B cell (primary cell): ENCODE measurements around the gene CENPB. TPM values are rescaled to one million over a fixed set of nuclear protein-coding genes. Genes with fewer than 3 reads are reported as not detected.

Experiments used
- ATAC-seq: fragments of 200-7000 bp; cut with Tn5 transposase; one replicate; pipeline ENCODE4 v1.10.0; 2021; ENCODE audit warnings: low read depth, mild to moderate bottlenecking, moderate number of reproducible peaks, moderate library complexity
- CTCF ChIA-PET: fragments of 350-600 bp; sonication (Branson Sonifier 250); formaldehyde crosslinking; loops from one replicate; lab custom pipeline; 2021; ENCODE audit warnings: antibody characterized with exemption, inconsistent platforms; lab: Charles Lee
- POLR2A ChIA-PET: fragments of 350-600 bp; sonication (Branson Sonifier 250); formaldehyde crosslinking; loops from one replicate; lab custom pipeline; 2021; ENCODE audit warnings: antibody characterized with exemption; lab: Charles Lee
- DNase-seq: peaks from one replicate; pipeline ENCODE4 v3.0.0; 2013
- H2AFZ ChIP-seq: 2 replicates; pipeline ENCODE4 v1.6.1; 2012; ENCODE audit warnings: mild to moderate bottlenecking, low read depth, low read length; ENCODE audit not compliant: insufficient read depth, poor library complexity, severe bottlenecking
- H3K27ac ChIP-seq, 2 donors: 1 replicate in 1 of 2; 2 replicates in 1 of 2; pipeline ENCODE4 v1.5.1; 2012 to 2013; ENCODE audit warnings: low read length in 2 of 2, mild to moderate bottlenecking in 2 of 2, moderate library complexity in 1 of 2
- H3K27me3 ChIP-seq, 4 experiments: fragments of 200-600 bp in 1 of 4; sonication (generic) in 1 of 4; replicated peaks in 1 of 4; 1 replicate in 2 of 4; 2 replicates in 2 of 4; pipeline versions ENCODE4 v1.6.1 to v1.7.0; 2013 to 2016; ENCODE audit warnings: low read length in 3 of 4, mild to moderate bottlenecking in 2 of 4, mixed read lengths in 1 of 4, moderate library complexity in 1 of 4; ENCODE audit not compliant: insufficient read depth in 4 of 4, control insufficient read depth in 3 of 4; ENCODE audit errors: control extremely low read depth in 1 of 4
- H3K36me3 ChIP-seq, 2 experiments: replicated peaks in 1 of 2; 1 replicate in 1 of 2; 2 replicates in 1 of 2; pipeline versions ENCODE4 v1.6.1 to v1.7.1; 2013; ENCODE audit warnings: low read length in 1 of 2; ENCODE audit not compliant: insufficient read depth in 2 of 2, control insufficient read depth in 1 of 2; ENCODE audit errors: control extremely low read depth in 1 of 2, extremely low read depth in 1 of 2
- H3K4me1 ChIP-seq, 2 donors: fragments of 200-600 bp in 1 of 2; sonication (generic) in 1 of 2; 1 replicate in 1 of 2; 2 replicates in 1 of 2; pipeline versions ENCODE4 v1.5.1 to v1.6.1; 2013 to 2017; ENCODE audit warnings: low read length in 2 of 2; ENCODE audit not compliant: control insufficient read depth in 2 of 2, insufficient read depth in 2 of 2
- H3K4me2 ChIP-seq: replicated peaks from 2 replicates; pipeline ENCODE3; 2012; ENCODE audit warnings: mild to moderate bottlenecking, low read depth, low read length; ENCODE audit not compliant: poor library complexity, severe bottlenecking
- H3K4me3 ChIP-seq, 5 experiments: fragments of 200-600 bp in 1 of 5; sonication (generic) in 1 of 5; 1 replicate in 3 of 5; 2 replicates in 2 of 5; pipeline versions ENCODE4 v1.5.1 to v1.7.0; 2011 to 2016; ENCODE audit warnings: low read length in 4 of 5, mild to moderate bottlenecking in 4 of 5, low read depth in 2 of 5, control low read depth in 1 of 5, moderate library complexity in 1 of 5; ENCODE audit not compliant: insufficient read depth in 1 of 5; ENCODE audit errors: control extremely low read depth in 1 of 5, extremely low read depth in 1 of 5
- H3K79me2 ChIP-seq: fragments of 200-600 bp; sonication (generic); one replicate; pipeline ENCODE4 v1.6.0; 2016; ENCODE audit warnings: low read length; ENCODE audit not compliant: control insufficient read depth, insufficient read depth
- H3K9ac ChIP-seq: fragments of 200-600 bp; sonication (generic); 2 replicates; pipeline ENCODE4 v1.6.1; 2017; ENCODE audit warnings: mild to moderate bottlenecking, low read length, moderate library complexity
- H3K9me3 ChIP-seq, 3 donors: one replicate each; pipeline versions ENCODE4 v1.6.1 to v1.7.1; 2013; ENCODE audit warnings: low read length in 2 of 3; ENCODE audit not compliant: control insufficient read depth in 2 of 3, insufficient read depth in 1 of 3; ENCODE audit errors: control extremely low read depth in 1 of 3
- H4K20me1 ChIP-seq: 2 replicates; pipeline ENCODE4 v1.6.0; 2012; ENCODE audit warnings: mild to moderate bottlenecking, low read length; ENCODE audit not compliant: insufficient read depth, control insufficient read depth, poor library complexity, severe bottlenecking
- H3K27ac Mint-ChIP-seq: one replicate; pipeline ENCODE4 v1.8.0; 2021; ENCODE audit warnings: mixed read lengths
- H3K27me3 Mint-ChIP-seq: one replicate; pipeline ENCODE4 v1.8.0; 2021; ENCODE audit warnings: mixed read lengths
- H3K4me1 Mint-ChIP-seq: one replicate; pipeline ENCODE4 v1.8.0; 2021; ENCODE audit warnings: mixed read lengths
- H3K4me3 Mint-ChIP-seq: one replicate; pipeline ENCODE4 v1.8.0; 2021; ENCODE audit warnings: mixed read lengths
- H3K9me3 Mint-ChIP-seq: one replicate; pipeline ENCODE4 v1.8.0; 2022; ENCODE audit warnings: mixed read lengths; ENCODE audit not compliant: insufficient read depth
- EZH2 ChIP-seq: IDR thresholded peaks from 2 replicates; pipeline ENCODE4 v1.6.1; 2012; ENCODE audit warnings: borderline replicate concordance, low read depth, mild to moderate bottlenecking, moderate library complexity, low read length; ENCODE audit not compliant: insufficient read depth, poor library complexity, severe bottlenecking
- WGBS: methylation state at CpG from one replicate; pipeline ENCODE4 v1.1.5; 2013; ENCODE audit warnings: missing lambda C conversion rate; ENCODE audit not compliant: insufficient coverage; 5-methylcytosine and 5-hydroxymethylcytosine counted together
- intact Hi-C: fragments of 100-400 bp; cut with micrococcal nuclease; formaldehyde crosslinking; loops from one replicate; pipeline ENCODE4 v1.10.0; 2022
- polyA plus RNA-seq: library from polyadenylated mRNA; depleted of rRNA; stranded (reverse); fragments of >200 nt; gene quantifications from 2 replicates; pipeline ENCODE4 v1.2.3, GENCODE V29; 2012
- total RNA-seq, 2 donors: library from RNA; stranded (reverse); fragments of 120-200 nt in 1 of 2; gene quantifications; 1 replicate in 1 of 2; 2 replicates in 1 of 2; pipeline versions ENCODE4 v1.2.3 to v1.2.4, GENCODE V29; 2013 to 2022
- TF ChIP-seq, protein P1 (sequence below): fragments of 200-600 bp; IDR thresholded peaks from one replicate; pipeline ENCODE4 v1.8.0; 2022; ENCODE audit warnings: antibody characterized with exemption, mild to moderate bottlenecking

The CENPB gene
- total and polyA plus RNA-seq, 2 donors (not counting 1 experiment from before 2014, with no cell fraction given) = 13.3 to 46.4 TPM

DNA sequence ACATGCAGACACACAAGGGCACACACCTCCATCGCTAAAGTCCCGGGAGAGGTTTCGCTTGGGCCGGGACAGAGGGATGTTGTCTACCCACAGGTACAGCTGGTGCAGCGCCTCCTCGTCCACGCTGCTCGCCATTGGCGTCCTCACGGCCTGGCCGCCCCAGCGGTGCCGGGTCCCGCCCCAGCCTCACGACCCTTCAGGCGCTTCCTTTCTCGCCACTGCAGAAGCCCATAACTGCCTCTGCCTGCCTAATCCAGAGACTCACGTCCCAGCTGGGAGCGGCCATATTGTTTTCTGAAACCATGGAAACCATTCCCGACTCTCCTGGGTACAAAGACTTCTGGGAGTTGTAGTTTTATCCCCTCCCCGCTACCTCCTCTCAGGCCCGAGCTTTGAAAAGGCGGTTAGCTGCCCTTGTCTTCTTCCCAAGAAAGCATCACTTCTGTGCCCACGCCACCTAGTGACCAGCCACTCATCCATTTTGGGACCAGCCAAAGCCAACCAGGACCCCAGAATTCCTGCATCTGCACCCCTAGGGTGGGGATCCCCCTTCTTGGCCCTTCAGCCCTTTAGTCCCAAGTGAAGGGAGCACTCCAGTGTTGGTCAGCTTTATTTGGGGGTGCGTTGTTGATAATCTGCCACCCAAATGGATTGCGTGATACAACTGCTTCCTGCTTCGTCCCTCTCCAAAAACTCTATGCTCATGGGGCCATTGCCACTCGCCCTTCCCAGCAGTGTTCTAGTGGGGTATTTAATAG is 5.2 kb downstream of the CENPB start, which contains the start of gene SPEF1:
Gene SPEF1 (minus strand): TSS at position 296 of the 758 bp plus-strand sequence. CDS start 161 bp downstream, at position 135.
- Histone ChIP-seq H4K20me1 (peaks cover 23% of the 10 kb centered on the region), H3K36me3 (peaks cover 0 to 2% of the 10 kb centered on the region in 2 experiments), H3K27me3 (peaks cover 0 to 15% (median 4%) of the 10 kb centered on the region in 4 experiments), H3K4me2 (peak within 1 kb of the TSS; percentile 70), H3K9me3 (peaks cover 0 to 3% (median 0%) of the 10 kb centered on the region in 3 donors), H3K79me2 (no peaks in the 10 kb centered on the region), H2AFZ (peak within 1 kb of the TSS; percentile 13), H3K9ac (peak within 1 kb of the TSS; percentile 30), H3K4me3 (peak within 1 kb of the TSS in 3 of 5 experiments; percentile 36 to 49 (median 38)), H3K4me1 (peaks cover 29 to 45% of the 10 kb centered on the region in 2 donors), H3K27ac (no peak within 1 kb of the TSS)
- POLR2A ChIA-PET = interaction anchor here (1.2 to 1.3 kb wide), 2 partner anchors 13 to 39 kb away, joined by 5 to 6 read pairs; partner anchors contain the start of genes ADISSP and AP5S1
- Mint-ChIP-seq H3K4me1 (peaks cover 52% of the 10 kb centered on the region), H3K9me3 (no peaks in the 10 kb centered on the region), H3K27ac (peak within 1 kb of the TSS; percentile 32), H3K27me3 (no peaks in the 10 kb centered on the region), H3K4me3 (peak within 1 kb of the TSS; percentile 79)
- ATAC-seq (peak; percentile 64), DNase-seq (peak; percentile 78)
- 10% methylated on average over 24 of the region's 28 CpGs for WGBS
- CTCF ChIA-PET = interaction anchor here (0.6 to 5.1 kb wide), 10 partner anchors 14 to 304 kb away, joined by 3 to 38 read pairs (median 3); partner anchors contain the start of genes ADISSP and AP5S1
- intact Hi-C loops = loop anchor here (1.0 kb wide), 3 partner anchors 13 to 39 kb away; partner anchors contain the start of gene AP5S1
- TF ChIP-seq EZH2 = no peak
- TF ChIP-seq, protein P1, sequence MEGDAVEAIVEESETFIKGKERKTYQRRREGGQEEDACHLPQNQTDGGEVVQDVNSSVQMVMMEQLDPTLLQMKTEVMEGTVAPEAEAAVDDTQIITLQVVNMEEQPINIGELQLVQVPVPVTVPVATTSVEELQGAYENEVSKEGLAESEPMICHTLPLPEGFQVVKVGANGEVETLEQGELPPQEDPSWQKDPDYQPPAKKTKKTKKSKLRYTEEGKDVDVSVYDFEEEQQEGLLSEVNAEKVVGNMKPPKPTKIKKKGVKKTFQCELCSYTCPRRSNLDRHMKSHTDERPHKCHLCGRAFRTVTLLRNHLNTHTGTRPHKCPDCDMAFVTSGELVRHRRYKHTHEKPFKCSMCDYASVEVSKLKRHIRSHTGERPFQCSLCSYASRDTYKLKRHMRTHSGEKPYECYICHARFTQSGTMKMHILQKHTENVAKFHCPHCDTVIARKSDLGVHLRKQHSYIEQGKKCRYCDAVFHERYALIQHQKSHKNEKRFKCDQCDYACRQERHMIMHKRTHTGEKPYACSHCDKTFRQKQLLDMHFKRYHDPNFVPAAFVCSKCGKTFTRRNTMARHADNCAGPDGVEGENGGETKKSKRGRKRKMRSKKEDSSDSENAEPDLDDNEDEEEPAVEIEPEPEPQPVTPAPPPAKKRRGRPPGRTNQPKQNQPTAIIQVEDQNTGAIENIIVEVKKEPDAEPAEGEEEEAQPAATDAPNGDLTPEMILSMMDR = no peak
